IPS-NIHi7 (cell line): ENCODE results near the gene CACNA1A.
A peak's percentile ranks its signal among the peaks of the same experiment; 100 is the strongest.
"Not testable (repeated sequence)": the region's sequence is repeated elsewhere in the genome, so short reads cannot be mapped to it uniquely, and the experiment has no call there.

Source experiments
- DNase-seq: peaks from one replicate; pipeline ENCODE4 v3.0.0; 2012; ENCODE audit warnings: mixed read lengths; ENCODE audit errors: extremely low spot score

The CACNA1A gene

GRCh38 chr19:13506471-13506820, at the start of gene CACNA1A:
CACNA1A (minus strand) TSS chr19:13506479; CDS start chr19:13506224, 255 bp downstream.
- DNase-seq: no peak

GRCh38 chr19:13554506-13555240, 48.4 kb upstream of the CACNA1A start:
- no peak for DNase-seq

GRCh38 chr19:13553880-13554400, 47.7 kb upstream of the CACNA1A start:
- no peak for DNase-seq

- no peak for DNase-seq
These were observed 41.9 kb upstream of the CACNA1A start for GRCh38 chr19:13548131-13548530.

GRCh38 chr19:13547102-13547501, 40.8 kb upstream of the CACNA1A start:
- no peak for DNase-seq

GRCh38 chr19:13544423-13544822, 38.1 kb upstream of the CACNA1A start:
- no peak for DNase-seq

- DNase-seq: no peak
These were observed 35.3 kb upstream of the CACNA1A start for GRCh38 chr19:13541554-13541953.

GRCh38 chr19:13539332-13539731, 33.1 kb upstream of the CACNA1A start:
- no peak for DNase-seq

- no peak for DNase-seq
These were observed 32.4 kb upstream of the CACNA1A start for GRCh38 chr19:13538601-13539253.

GRCh38 chr19:13537454-13537853, 31.2 kb upstream of the CACNA1A start:
- no peak for DNase-seq

- peak; percentile 26 for DNase-seq
These were observed 24.4 kb upstream of the CACNA1A start for GRCh38 chr19:13530720-13531119.

- not testable (repeated sequence) for DNase-seq
These were observed 23.4 kb upstream of the CACNA1A start for GRCh38 chr19:13529721-13530120.

GRCh38 chr19:13526552-13526951, 20.3 kb upstream of the CACNA1A start:
- peak; percentile 69 for DNase-seq

- DNase-seq: no peak
These were observed 14.8 kb upstream of the CACNA1A start for GRCh38 chr19:13521066-13521465.

- no peak for DNase-seq
These were observed 5.7 kb upstream of the CACNA1A start for GRCh38 chr19:13511947-13512346.

GRCh38 chr19:13507053-13507611, 853 bp upstream of the CACNA1A start:
- peak; percentile 44 for DNase-seq

GRCh38 chr19:13505761-13506470, 363 bp downstream of the CACNA1A start:
- DNase-seq: peak; percentile 77

GRCh38 chr19:13505164-13505695, 1.0 kb downstream of the CACNA1A start:
- DNase-seq: no peak

- DNase-seq: no peak
These were observed 2.6 kb downstream of the CACNA1A start for GRCh38 chr19:13503570-13504235.

- DNase-seq: no peak
These were observed 4.0 kb downstream of the CACNA1A start for GRCh38 chr19:13502231-13502630.

- no peak for DNase-seq
These were observed 6.6 kb downstream of the CACNA1A start for GRCh38 chr19:13499692-13500091.
